Stimulated activated CD4-positive, alpha-beta T cell treated with anti-CD3 and anti-CD28 coated beads, Interleukin-4, amount 100 ng/mL, for 1 hour (primary cell): Measurements from ENCODE around the gene PCSK4.
"Not testable (repeated sequence)": the region's sequence is repeated elsewhere in the genome, so short reads cannot be mapped to it uniquely, and the experiment has no call there.

Experiments
- DNase-seq: peaks from one replicate; pipeline ENCODE4 v3.0.0-alpha.2; 2020

The PCSK4 gene

GRCh38 chr19:1521636-1522035 lies 31.5 kb upstream of the PCSK4 start:
- DNase-seq, result no peak

- DNase-seq, result no peak
Observed at GRCh38 chr19:1520203-1520780, 30.1 kb upstream of the PCSK4 start.

- DNase-seq, result not testable (repeated sequence)
Observed at GRCh38 chr19:1519802-1520201, 29.7 kb upstream of the PCSK4 start.

GRCh38 chr19:1518471-1518870 lies 28.3 kb upstream of the PCSK4 start:
- no peak for DNase-seq

- no peak for DNase-seq
Observed at GRCh38 chr19:1516395-1516753, 26.2 kb upstream of the PCSK4 start.

GRCh38 chr19:1514986-1515721 lies 25.0 kb upstream of the PCSK4 start:
- DNase-seq, result no peak

- no peak for DNase-seq
Observed at GRCh38 chr19:1514295-1514661, 24.1 kb upstream of the PCSK4 start.

GRCh38 chr19:1513499-1514294 lies 23.5 kb upstream of the PCSK4 start:
- DNase-seq, result peak; percentile 71

- peak; percentile 66 for DNase-seq
Observed at GRCh38 chr19:1512671-1513498, 22.7 kb upstream of the PCSK4 start, which contains the start of gene ADAMTSL5. ADAMTSL5 (minus strand) TSS chr19:1513019; CDS start chr19:1510943, 2,076 bp downstream.

- DNase-seq, result no peak
Observed at GRCh38 chr19:1511318-1512317, 21.5 kb upstream of the PCSK4 start.

GRCh38 chr19:1510807-1511206 lies 20.7 kb upstream of the PCSK4 start:
- DNase-seq, result no peak

- DNase-seq, result no peak
Observed at GRCh38 chr19:1510442-1510806, 20.3 kb upstream of the PCSK4 start.

GRCh38 chr19:1509602-1510441 lies 19.7 kb upstream of the PCSK4 start:
- DNase-seq, result no peak

- no peak for DNase-seq
Observed at GRCh38 chr19:1508507-1508856, 18.3 kb upstream of the PCSK4 start.

GRCh38 chr19:1507763-1508506 lies 17.8 kb upstream of the PCSK4 start:
- DNase-seq, result peak; percentile 89

GRCh38 chr19:1507192-1507660 lies 17.1 kb upstream of the PCSK4 start:
- no peak for DNase-seq

GRCh38 chr19:1505991-1506881 lies 16.1 kb upstream of the PCSK4 start:
- DNase-seq, result no peak

GRCh38 chr19:1505012-1505411 lies 14.9 kb upstream of the PCSK4 start:
- DNase-seq, result no peak
